GF-D8 (cell line): ENCODE results near the gene FAM131C.
"Not testable (repeated sequence)": the region's sequence is repeated elsewhere in the genome, so short reads cannot be mapped to it uniquely, and the experiment has no call there.

Source experiments
- DNase-seq: peaks from one replicate; lab custom pipeline; 2025; lab: John Stamatoyannopoulos, UW

FAM131C gene

GRCh38 chr1:16076031-16076864, 2.8 kb upstream of the FAM131C start:
- no peak for DNase-seq

DNA sequence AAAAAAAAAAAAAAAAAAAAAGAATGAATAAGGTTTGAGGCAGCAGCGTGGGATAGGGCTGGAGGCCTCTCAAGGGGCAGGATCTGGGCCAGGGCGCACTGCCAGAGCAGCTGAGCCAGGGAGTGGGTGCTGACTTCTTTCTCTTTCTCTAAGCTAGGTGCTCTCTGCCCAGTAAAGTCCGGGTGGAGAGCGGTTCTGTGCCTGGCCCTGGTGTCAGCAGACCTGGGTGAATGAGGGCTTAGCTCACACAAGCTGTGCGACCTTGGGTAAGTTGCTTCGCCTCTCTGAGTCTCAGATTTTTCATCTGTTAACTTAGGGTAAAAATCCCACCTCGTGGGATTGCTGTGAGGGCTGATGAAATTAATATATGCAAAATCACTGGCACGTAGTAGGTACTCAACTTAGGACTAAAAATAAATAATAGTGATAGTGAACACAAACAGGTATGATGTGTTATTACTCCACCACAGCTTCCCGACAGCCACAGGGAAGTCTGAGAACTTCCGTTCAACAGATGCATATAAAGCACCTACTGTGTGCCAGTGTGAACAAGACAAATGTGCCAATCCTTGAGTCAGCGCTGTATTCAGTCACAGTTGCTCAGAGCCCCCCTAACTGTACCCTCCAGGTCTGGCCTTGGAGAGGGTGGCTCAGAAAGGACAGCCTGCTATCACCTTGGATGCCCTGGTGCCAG, 2.0 kb upstream of the FAM131C start:
- no peak for DNase-seq

DNA sequence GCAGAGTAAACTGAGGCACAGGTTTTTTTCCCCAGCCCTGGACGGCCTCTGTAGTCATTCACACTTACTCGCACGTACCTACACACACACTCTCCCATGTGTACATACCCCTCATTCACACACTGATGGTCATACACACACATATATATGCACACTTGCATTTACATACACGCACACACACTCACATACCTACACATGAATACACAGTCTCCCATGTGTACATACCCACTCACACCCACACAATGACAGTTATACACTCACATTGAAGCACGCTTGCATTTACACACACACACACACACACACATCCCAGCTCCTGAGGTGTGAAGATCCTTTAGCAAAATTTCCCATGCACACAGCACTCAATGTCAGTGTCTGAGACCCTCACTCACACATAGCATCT, 766 bp upstream of the FAM131C start:
- no peak for DNase-seq

GRCh38 chr1:16072616-16073484, 601 bp downstream of the FAM131C start:
- no peak for DNase-seq

- DNase-seq = no peak
Measured at GRCh38 chr1:16072095-16072494, 1.4 kb downstream of the FAM131C start.

DNA sequence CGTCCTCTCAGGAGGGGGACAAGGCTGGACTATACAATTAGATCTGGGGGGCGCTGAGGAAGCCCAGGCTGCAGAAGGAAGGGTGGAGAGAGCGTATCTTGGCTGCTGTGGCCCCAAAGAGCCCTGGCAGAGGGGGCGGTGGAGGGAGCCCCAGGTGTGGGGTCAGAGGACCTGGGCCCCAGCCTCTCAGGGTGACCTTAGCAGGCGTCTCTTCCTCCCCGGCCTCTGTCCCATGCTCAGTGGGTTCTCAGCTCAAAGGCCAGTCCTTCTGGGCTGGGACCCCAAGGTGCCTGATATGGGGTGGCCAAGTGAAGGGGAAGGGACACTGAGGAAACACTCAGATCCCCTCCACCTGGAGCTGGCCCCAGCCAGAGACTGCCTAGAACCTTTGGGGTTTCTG, 1.8 kb downstream of the FAM131C start:
- no peak for DNase-seq

DNA sequence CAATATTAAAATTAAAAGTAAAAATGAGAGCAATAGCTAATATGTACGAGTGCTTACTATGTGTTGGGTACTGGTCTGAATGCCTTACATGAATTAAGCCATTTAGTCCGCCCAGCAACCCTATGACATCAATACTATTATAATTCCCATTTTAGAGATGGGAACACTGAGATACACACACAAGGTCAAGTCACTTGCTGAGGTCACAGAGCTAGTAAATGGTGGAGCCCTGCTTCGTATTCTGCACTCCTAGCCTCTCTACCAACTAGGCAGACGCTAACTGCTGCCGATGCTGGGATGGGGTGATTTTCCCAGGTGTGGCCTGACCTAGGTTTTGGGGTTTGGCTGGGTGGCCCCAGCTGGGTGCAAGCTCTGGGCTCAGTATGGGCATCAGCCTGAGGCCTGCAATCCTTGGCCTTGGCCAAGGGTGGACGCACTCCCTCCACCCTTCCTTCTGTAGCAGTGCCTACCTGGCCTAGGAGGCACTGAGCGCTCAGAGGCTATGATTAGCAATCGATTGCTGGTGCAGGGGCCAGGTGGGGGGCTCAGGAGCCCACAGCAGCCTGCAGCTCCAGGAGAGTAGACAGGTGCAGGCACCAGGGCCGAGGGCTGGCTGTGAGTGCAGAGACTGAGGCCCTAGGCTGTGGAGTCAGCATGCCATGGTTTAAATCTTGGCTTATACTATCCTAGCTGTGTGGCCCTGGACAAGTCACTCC, 2.7 kb downstream of the FAM131C start:
- DNase-seq = no peak

GRCh38 chr1:16068356-16069270, 4.8 kb downstream of the FAM131C start:
- DNase-seq = no peak

GRCh38 chr1:16067933-16068332, 5.5 kb downstream of the FAM131C start:
- DNase-seq = no peak

DNA sequence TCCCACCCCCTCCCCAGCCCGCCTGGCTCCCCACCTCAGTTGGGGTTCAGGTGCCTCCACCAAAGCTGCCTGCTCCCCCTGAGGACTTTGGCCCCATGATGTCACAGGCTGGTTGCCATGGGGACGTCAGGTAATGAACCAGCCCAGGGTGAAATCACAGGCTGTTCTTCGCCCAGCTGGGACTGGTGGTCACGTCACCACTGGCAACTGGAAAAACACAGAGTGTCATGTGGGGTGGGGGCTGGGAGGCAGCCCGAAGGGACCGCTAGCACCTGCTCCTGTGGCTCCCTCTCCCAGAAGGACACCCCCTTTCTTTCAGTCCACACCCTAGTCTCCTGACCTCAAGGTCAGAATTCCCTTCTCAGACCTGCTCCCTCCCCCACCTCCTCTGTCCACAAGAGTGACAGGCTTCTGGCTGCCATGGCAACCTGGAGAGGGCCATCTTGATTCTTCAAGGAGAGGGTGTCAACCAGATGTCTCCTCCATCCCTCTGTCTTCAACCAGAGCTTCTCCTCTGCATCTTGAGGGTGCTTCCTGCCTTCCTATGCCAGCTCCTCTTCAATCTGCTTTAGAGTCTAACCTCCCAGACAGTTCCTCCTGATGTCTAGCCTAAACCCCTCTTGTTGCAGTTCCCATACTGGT, 6.2 kb downstream of the FAM131C start:
- DNase-seq = no peak

GRCh38 chr1:16066245-16066644, 7.2 kb downstream of the FAM131C start:
- DNase-seq = no peak

GRCh38 chr1:16065269-16065576, 8.2 kb downstream of the FAM131C start:
- DNase-seq = no peak

- DNase-seq = no peak
Measured at GRCh38 chr1:16064536-16065268, 8.7 kb downstream of the FAM131C start.

- no peak for DNase-seq
Measured at GRCh38 chr1:16063921-16064320, 9.5 kb downstream of the FAM131C start.

DNA sequence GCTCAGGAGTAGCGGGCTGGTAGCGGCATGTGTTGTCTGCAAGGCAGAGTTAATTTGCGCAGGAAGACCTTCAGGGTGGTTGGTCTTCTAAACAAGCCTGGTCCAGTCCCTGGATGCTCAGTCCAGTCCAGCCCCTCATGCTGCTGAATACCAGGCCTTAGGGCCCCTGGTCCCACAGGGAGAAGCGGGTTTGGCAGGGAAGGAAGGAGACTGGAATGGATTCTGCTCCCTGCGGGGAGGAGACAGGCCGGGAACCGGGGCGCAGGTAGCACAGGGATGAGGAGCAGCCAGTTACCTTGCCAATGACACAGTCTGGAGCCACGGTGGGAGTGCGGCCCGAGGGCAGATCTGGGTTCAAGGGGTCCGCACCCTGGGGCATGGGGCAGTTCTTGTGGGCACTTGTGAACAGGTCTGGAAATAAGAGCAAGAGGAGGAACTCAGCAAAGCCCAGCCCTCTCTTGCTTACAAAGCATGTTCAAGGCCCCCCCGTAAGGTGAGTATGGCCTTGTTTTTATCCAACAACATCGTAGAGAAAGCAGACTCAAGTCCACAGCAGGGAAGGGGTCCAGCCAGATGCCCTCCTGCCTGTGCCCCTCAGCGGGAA, 10.1 kb downstream of the FAM131C start:
- no peak for DNase-seq

DNA sequence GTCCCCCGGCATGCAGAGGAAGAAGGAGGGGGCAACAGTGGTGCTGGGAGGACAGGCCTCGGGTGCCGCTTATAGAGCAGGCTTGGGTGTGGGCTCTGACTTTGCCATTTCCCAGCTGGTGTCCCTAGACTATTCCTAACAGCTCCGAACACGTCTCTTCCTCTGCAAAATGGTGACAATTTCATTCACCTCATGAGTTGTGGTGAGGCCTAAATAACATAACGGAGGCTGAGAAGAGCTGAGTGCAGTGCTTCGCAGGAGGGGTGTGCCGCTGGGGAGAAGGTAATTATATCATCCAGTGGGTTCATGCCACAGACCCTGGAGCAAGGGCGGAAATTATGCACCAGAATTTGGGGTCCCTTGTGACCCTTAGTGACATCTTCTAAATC, 10.8 kb downstream of the FAM131C start:
- DNase-seq = not testable (repeated sequence)

DNA sequence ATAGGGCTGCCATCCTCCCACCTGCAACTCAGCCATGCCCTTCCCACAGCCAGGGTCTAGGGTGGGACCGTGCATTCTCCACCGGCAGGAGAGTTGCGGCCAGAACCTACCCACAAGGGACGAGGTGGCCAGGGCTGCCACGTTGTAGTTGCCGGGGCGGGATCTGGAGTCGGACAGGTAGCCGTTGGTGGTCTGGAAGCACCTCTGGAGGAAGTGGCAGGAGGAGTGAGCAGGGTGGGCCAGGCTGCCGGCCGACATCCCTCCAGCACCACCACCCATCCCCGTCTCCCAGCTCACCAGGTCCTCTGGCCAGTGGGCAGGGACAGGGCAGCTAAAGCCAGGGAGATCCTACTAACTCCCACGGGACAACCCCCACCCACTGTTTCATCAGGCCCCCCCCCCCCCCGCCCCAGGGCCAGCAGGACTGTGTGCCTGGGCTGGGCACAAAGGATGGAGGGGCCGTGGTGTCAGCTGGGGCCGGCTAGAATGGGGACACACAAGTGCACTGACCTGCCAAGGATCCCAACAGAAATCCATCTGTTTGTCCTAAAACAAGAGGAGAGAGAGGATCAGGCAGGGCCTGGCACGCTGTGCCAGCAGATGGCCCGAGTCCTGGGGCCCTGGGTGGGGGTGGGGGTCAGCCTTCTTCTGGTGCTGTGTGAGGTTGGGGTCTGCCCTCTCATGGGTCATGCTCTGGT, 11.3 kb downstream of the FAM131C start:
- not testable (repeated sequence) for DNase-seq

- no peak for DNase-seq
Measured at GRCh38 chr1:16061266-16061665, 12.2 kb downstream of the FAM131C start.
